HG02763 (cell line): ENCODE data around the gene LIG1.
A peak's percentile ranks its signal among the peaks of the same experiment; 100 is the strongest.

Experiments
- ATAC-seq: cut with Tn5 transposase; IDR thresholded peaks from one replicate; pipeline ENCODE4 v1.9.1; 2021; ENCODE audit warnings: mild to moderate bottlenecking, moderate library complexity; ENCODE audit not compliant: unreplicated experiment

LIG1 gene

DNA sequence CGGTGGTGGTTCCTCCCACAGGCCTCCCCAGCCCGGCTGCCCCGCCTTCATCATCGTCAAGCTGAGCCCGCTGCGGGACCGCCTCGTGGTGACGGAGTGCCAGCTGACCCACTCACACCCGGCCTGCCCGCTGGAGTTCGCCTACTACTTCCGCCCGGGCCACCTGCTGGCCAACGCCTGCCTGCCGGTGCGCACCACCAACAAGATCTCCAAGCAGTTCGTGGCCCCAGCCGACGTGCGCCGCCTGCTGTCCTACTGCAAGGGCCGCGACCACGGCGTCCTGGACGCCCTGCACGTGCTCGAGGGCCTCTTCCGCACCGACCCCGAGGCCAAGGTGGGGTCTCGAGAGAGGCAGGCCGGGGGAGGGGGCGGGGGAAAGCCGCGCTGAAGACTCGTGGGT is 12.3 kb upstream of the LIG1 start:
- no peak for ATAC-seq

DNA sequence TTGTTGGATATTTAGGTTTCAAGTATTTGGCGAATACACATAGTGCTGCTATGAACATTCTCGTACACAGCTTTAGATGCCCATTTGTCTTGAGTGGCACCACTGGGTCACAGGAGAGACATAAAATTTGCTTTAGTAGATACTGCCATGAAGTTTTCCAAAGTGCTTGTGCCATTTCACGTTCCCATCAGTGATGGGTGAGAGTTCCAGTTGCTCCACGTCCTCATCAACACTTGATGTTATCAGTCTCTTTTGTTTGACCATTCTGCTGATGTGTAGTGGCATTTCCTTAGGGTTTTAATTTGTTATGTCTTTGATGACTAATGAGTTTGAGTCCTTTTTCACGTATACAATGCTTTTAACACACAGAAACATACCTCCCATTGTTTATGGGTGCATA is 11.4 kb upstream of the LIG1 start:
- ATAC-seq = no peak

DNA sequence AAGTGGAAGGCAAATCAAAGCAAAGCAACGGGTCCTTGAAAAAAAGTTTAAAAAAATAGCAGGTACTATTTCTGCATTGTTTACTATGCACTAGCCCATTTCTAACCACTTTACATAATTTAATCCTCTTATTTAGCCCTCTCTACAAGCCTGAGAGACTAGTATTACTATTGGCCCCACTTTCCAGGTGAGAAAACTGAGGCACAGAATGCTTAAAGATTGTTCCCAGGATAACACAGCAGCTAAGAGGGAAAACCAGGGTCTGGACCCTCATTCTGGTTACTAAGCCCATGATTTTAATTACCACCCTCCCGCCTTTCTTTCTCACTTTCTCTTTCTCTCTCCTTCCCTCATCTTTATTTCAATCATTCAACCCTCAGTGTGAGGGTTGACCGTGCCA is 6.1 kb upstream of the LIG1 start:
- ATAC-seq = no peak

DNA sequence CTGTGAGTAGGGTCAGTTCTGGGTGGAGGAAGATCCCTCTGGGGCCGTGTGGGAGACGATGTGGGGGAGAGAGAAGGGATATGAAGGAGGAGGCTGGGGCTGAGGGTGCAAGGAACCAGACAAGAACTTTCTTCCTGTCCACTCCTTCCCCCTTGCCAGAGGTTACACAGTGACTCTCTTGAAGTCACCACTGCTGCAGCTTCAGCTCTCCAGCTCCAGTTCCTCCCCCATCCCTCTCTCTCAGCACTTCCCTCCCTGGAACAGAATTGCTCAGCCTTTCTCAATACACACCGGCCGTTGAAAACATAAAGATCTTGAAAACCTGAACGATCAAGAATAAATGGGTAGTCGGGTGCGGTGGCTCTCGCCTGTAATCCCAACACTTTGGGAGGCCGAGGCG is 5.4 kb upstream of the LIG1 start:
- no peak for ATAC-seq

DNA sequence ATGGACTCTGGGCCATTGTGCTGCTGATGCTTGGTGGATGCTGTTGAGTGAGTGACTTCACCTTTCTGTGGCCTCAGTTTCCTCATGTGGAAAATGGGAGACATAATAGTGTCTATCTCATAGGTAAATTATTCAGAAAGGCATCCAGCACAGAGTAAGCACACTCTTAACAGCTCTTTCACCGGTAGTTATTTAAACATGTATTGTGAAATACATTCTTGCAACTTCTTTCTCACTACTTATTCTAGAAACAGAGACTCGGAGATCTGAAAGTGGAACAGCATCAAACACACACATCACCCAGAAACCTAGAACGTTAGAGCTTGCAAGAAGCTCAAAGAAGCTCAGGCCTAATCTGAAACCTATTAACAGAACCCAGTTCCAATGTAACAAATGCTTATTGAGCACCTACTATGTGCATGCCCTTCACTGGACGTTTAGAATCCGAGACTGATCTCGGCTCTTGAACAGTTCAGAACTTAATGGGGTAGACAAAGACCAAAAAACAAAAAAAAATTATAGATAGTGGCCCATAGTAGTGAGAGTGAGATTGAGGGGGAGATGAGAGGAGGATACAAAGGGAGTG is 4.4 kb upstream of the LIG1 start:
- ATAC-seq = no peak

DNA sequence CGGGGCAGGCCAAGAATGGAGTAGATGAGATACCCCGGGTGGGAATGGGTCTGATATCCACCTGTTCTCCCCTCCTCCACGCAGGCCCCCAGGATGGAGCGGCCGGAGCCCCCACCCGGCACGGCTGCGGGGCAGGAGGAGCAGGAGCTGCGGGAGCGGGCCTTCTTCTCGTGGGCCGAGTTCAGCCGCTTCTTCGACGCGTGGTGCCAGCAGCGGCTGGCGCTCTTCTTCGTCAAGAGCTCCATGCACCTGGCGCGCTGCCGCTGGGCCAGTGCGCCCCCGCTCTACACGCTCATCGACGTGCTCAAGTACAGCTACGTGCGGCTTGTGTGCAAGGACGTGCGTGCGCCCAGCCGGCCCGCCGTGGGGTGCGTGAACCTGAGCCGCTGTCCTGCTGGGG is 1.6 kb upstream of the LIG1 start:
- ATAC-seq = no peak

DNA sequence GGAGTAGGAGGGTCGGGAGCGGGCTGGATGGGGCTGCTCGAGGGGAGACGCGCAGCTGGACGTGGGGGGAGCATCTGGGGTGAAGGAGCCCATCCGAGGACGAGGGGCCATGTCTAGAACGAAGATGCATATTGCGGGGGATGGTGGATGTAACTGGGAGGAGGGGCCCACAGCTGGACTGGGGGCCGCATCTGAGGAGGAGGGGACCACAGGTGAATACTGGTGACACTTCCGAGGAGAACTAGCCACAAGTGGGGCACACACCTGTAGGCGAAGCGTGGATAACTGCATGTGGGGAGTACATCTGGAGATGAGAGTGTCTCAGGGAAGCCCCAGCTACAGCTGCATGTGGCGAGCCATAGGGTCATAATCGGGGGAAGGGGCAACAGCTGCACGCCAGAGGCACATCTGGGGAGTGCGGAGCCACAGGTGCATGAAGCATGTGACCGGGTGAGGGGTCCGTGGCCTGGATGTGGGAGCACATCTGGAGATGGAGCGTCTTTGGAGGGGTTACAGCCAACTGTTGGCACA is 738 bp upstream of the LIG1 start:
- no peak for ATAC-seq

DNA sequence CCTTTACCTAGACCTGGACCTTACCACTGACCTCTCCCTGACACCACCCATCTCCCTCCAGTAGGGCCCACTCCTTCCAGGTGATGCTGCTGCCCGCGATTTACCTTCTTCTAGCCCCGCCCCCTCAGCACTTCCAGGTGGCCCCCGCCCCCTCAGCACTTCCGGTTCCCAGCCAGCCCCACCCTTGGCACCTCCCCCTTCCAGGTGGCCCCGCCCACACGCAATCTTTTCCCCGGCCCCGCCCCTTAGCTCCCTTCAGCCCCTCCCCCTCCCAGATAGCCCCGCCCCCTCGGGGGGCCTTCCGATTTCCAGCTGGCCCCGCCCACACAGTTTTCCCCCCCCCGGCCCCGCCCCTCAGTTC is 586 bp downstream of the LIG1 start:
- peak; percentile 4 for ATAC-seq

DNA sequence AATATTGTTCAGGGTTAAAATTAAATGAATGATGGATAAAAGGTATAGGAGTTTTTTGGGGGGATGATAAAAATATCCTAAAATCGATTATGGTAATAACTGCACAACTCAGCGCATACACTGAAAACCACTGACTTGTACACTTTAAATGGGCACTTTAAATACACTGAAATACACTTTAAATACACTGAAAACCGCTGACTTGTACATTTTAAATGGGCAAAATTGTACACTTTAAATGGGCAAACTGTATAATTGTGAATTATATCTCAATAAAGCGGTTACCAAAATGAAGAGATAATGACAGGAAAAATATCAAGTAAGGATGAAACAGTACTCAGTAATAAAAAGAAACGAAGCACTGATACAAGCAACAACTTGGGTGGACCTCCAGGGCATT is 1.5 kb downstream of the LIG1 start:
- ATAC-seq = no peak

DNA sequence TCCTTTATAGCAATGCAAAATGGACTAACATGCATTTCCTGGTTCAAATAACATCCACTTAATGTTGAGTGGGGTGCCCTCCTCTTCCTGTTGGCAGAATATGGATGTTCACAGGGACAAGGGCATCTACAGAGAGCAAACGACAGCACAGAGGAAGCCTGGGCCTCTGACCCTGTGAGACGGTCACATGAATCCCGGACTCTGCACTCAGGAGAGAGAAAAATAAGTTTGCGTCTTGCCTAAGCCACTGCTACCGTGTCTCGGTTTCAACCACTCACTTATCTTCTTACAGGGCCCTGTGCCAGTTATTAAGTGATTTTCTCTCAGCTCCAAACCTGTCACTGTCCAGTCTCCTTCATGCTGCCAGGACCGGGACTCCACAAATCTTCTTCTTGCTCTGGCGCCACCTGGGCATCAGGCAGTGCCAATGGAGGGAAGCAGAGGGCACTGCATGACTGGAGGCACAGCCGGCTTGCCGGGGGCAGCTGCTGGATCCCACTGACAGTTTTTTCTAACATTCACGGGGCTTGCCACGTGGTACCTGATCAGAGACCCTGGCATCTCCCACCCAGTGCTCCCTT is 11.8 kb downstream of the LIG1 start:
- no peak for ATAC-seq

DNA sequence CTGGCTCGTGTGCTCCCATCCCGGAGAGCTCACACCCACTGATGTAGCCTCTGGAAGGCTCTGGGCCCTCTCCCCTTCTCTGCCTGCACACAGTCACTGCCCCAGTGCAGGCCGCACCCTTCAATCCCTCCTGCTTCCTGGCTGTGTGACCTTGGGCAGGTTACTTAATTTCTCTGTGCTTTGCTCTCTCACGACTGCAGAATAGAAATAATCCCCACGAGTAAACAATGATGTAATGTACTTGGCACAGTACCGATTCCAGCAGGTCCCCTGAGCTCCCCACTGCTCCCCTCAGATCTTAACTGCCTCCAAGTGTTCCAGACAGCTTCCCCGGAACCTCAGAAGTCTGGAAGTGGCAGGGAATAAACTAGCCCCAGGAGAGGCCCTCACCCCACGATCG is 16.1 kb downstream of the LIG1 start:
- ATAC-seq = no peak

DNA sequence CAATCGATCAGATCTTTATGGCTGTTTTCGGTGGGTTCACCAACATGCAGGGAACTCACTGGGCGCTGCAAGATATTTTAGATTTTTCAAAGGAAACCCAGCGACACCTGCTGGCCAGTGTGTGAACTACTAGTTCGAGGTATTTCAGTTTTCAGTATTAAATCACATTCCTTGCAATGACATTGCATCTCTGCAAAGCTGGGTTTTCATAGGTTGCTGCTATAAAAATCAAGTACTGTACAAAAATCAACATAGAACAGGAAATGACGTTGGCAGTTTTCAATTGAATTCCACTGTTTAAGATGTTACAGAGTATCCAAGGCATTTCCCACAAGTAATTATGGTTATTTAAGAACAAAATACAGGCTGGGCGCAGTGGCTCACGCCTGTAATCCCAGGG is 17.6 kb downstream of the LIG1 start:
- no peak for ATAC-seq

DNA sequence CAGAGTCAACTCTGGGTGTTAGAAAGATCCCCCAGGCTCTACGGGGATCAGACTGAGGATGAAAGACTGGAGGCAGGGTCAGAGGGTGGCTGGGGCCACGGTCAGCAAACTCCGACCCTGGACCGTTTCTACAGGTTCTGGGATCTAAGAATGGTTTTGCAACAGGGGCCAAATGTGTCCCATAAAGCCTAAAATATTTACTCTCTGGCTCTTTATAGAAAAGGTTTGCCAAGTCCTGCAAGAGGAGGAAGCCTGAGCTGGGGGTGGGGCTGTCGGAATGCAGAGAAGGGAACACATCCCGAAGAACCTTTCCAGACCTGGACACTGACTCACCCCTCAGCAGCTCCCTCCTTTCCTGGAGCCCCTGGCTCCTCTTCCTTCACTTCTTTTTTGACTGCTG is 20.7 kb downstream of the LIG1 start:
- no peak for ATAC-seq

DNA sequence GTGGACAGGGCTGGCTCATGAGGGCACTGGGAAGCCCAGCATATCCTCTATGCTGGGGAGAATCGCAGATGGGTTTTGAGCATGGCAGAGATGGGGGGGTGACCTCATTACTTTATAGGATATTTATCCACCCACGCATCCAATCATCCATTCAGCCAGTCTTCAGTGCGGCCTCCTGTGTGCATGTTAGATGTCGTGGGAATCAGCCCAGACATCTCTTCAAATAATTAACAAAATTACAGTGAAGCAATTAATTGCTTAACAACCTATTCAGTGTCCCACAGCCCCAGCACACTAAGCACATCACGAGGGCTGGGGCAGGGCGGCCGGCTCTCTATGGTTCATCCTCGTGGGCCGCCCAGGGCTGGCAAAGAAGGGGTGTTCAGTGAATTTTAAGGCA is 21.6 kb downstream of the LIG1 start:
- ATAC-seq = no peak

DNA sequence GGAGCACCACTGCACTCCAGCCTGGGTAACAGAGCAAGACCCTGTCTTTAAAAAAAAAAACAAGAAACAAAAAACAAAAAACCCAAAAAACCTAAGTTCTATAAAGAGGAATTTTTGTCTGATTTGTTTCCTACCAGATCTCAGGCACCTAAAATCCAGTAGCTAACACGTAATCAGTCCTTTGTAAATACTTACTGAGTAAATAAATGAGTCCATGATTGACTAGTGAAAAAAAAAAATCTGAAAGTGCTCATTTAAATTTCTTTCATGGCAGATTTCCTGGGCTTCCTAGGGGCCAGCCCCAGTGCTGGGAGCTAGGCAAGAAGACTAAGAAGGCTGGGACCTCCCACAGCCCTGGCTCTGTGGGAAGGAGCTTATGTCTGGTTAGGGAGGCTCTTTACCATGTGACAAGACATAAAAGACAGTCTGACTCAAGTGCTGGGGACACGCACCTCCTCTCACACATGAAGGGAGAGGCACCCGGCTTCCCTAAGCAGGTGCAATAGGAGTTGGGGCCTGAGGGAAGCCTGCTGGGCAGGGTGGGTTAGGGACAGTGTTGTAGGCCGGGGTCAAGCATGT is 22.5 kb downstream of the LIG1 start:
- ATAC-seq = no peak

DNA sequence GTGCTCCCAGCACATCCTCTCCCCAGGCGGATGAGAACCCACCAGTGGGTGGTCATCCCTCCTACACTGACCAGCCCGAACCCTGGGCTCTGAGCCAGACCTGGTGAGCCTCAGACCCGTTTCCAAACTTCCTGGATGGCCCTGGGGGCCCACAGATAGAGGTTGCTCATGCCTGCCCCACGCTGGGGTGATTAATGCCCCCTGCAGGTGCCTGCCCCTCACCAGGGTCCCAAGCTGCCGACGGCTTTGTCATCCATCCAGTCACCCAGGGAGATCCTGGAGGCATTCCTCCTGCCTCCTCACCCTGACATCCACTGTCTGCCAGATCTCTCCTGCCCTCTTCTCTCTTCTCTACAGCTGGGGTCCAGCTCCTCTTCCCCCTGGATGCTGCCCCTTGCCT is 31.1 kb downstream of the LIG1 start:
- no peak for ATAC-seq

DNA sequence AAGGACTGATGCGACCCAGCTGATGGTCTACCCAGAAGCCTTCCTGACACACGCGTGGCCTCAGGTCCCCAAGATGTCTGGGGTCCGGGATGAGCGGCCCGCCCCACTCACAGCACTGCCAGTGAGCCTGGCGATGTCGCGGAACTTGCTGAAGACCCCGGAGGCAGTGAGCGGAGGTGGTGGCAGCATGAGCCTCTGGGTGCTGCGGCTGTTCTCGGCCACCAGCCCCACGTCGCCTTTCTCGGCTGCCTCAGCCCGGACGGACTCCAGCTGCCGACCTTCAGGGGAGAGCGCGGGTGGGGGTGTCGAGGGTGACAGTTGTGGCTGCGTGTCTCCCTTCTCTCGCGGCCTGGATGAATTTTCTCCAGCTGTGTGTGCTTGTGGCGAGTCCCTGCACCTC is 32.7 kb downstream of the LIG1 start:
- no peak for ATAC-seq

DNA sequence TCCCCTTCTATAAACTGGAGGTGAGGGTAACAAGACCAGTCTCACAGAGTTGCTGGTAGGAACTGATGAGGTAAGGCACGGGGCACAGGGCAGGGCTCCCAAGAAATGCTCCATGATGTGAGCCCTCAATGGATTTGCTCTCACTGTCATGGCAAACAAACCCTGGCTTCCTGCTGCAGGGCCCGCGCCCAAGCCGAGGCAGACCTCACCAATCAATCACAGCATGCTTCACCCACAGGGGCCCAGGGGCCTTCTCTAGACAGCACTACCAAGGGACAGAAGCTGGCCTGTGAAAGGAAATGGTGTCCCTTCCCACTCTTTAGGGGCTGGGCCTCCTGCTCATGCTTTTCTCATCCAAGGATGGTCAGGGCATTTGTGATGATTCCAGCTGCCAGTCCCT is 33.6 kb downstream of the LIG1 start:
- no peak for ATAC-seq

DNA sequence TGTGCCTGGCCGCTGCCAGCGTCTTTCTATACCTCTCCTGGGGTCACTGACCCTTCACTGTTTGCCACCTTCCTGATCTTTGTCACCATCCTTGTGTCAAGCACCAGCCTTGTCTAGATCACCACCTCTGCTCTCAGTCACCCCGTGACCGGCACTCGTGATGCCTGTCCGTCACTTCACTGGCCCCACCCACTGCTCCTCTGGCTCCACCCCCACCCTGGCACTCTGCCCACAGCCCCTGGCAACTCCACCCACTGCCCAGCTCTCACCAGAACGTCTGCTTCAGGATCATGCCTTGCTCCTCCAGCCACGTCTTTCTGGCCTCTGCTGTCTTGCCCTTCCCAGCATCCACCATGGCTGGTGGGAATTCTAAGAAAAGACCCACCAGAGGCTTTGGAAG is 34.7 kb downstream of the LIG1 start:
- no peak for ATAC-seq

DNA sequence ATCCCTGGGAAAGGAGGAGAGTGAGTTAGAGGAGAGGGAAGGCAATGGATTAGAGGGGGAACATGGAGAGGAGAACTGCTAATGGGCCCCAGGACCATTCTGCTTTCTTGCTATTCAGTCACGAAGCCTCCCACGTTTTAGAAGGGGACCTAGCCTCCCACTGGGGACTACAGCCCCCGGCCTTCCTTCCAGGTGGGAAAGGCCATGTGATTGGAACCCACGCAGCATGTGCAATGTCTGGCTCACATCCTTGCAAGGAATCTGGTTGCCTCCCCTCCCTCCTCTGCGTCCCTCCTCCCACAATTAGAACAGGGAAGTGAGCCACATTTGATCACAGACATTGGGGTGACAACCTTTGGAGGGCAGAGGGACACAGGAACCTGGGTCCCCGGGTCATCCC is 37.0 kb downstream of the LIG1 start:
- ATAC-seq = no peak

DNA sequence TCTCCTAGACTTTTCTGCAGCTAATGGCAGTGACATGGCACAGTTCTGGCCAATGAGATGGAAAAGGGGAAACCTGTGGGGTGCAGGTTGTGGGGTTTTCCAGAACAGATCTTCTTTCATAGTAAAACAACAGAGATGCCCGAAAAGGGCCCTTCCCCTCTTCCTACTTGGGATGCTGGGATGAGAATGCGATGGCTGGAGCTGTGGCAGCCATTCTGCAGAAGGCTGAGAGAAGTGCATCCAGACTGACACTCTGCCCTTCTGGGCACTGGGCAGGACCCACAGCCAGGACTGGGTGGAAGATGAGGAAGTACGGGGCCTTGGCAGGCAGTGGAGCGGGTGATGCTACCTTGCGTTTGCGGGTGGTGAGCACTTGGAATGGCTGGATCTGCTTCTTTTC is 42.6 kb downstream of the LIG1 start:
- ATAC-seq = no peak

DNA sequence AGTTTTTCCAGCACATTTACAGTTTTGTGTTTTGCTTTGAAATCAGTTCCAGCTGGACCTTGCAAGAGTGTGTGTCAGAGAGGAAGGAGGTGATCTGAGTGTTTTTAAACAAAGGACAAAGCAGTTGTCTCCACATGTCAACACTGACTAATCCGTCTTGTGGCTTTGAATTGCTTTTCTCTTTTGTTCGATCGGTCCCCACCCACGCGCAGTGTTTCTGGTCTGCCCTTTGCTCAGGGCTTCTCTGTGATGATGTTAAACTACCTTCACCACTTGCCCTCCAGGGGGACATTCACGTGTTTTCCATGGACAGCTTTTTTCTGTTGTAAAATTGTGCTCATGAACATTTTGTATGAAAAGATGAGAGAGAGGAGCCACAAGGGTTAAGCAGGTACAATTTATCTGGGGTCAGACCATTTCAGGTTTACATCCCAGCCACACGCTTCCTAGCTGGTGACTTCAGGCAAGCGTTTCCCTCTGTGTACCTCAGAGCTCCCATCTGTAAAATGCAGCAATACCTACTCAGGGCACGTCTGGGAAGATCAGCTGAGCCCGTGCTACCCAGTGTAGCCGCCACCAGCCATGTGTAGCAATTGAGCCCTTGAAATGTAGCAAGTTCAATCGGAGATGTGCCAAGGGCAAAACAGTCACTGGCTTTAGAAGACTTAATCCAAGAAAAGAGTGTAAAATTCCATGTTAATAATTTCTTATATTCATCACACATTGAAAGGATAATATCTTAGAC is 46.1 kb downstream of the LIG1 start:
- no peak for ATAC-seq
